Measurements from ENCODE around the gene DAGLA. TPM values are rescaled to one million over a fixed set of nuclear protein-coding genes. Genes with fewer than 3 reads are reported as not detected.

The DAGLA gene
- total RNA-seq, 1 experiment from 2014 or later, result 8.6 TPM

- CTCF ChIA-PET, result no interaction called here
- BruUV-seq (replicated peaks), result no TSS peak
- intact Hi-C loops (cut with micrococcal nuclease), result no loop called here
Observed at GRCh38 chr11:61695917-61696316, 15.7 kb downstream of the DAGLA start.

GRCh38 chr11:61696602-61697001, 16.4 kb downstream of the DAGLA start:
- no peaks in the 10 kb centered on the region for H4K20me1 ChIP-seq (ENCODE audit: low read length)
- H3K27me3 ChIP-seq (ENCODE audit: low read length), result no peaks in the 10 kb centered on the region
- no peak overlapping the region for H3K4me3 ChIP-seq (ENCODE audit: low read length)
- no peak overlapping the region for H2AFZ ChIP-seq (ENCODE audit: low read length)
- H3K9ac ChIP-seq (ENCODE audit: low read length), result peak overlapping the region; percentile 66
- intact Hi-C loops (cut with micrococcal nuclease), result loop anchor here (1.0 kb wide), 1 partner anchor 34 kb away; no protein-coding TSS in a partner anchor
- H3K9me3 ChIP-seq (ENCODE audit: low read length), result no peaks in the 10 kb centered on the region
- no peak for ATAC-seq
- H3K27ac ChIP-seq (ENCODE audit: low read length), result peak overlapping the region; percentile 92
- no peaks in the 10 kb centered on the region for H3K9me2 ChIP-seq (replicated peaks; ENCODE audit: low read length)
- H3K79me2 ChIP-seq (ENCODE audit: low read length), result peaks cover 55% of the 10 kb centered on the region
- TF ChIP-seq EZH2 (IDR thresholded peaks at IDR 0.05; ENCODE audit: low read length, unreplicated experiment) (no peak), EZH2phosphoT487 (IDR thresholded peaks at IDR 0.05; ENCODE audit: borderline replicate concordance, low read length) (no peak), CTCF (conservative IDR thresholded peaks at IDR 0.05; ENCODE audit: low read depth, low read length) (no peak)
- POLR2A ChIA-PET (ENCODE audit: unreplicated experiment), result interaction anchor here (0.6 to 0.7 kb wide), 2 partner anchors 47 to 428 kb away, joined by 3 to 4 read pairs; no protein-coding TSS in a partner anchor
- peaks cover 74% of the 10 kb centered on the region for H3K4me1 ChIP-seq (ENCODE audit: insufficient read depth, low read length)
- peak overlapping the region; percentile 68 for H3K4me2 ChIP-seq (ENCODE audit: low read length)
- no peaks in the 10 kb centered on the region for H3K36me3 ChIP-seq (ENCODE audit: low read depth, low read length)
- CTCF ChIA-PET, result interaction anchor here (0.6 to 1.5 kb wide), 3 partner anchors 31 to 1161 kb away, joined by 3 to 5 read pairs (median 4); no protein-coding TSS in a partner anchor
- H3F3A ChIP-seq (ENCODE audit: low read length, unreplicated experiment), result peaks cover 4% of the 10 kb centered on the region
- BruUV-seq (replicated peaks), result TSS peak; percentile 88
- no peak for DNase-seq

More at GRCh38 chr11:61695917-61696316, 15.7 kb downstream of the DAGLA start:
- peak overlapping the region; percentile 46; the same call in 1 of the 2 replicates for H2AFZ ChIP-seq (ENCODE audit: low read length)
- H3K36me3 ChIP-seq (ENCODE audit: low read depth, low read length), result no peaks in the 10 kb centered on the region
- peak overlapping the region; percentile 92 for H3K27ac ChIP-seq (ENCODE audit: low read length)
- H3K4me1 ChIP-seq (ENCODE audit: insufficient read depth, low read length), result peaks cover 67% of the 10 kb centered on the region
- POLR2A ChIA-PET (ENCODE audit: unreplicated experiment), result no interaction called here
- H3K9me2 ChIP-seq (replicated peaks; ENCODE audit: low read length), result no peaks in the 10 kb centered on the region
- no peaks in the 10 kb centered on the region for H3K9me3 ChIP-seq (ENCODE audit: low read length)
- H3K9ac ChIP-seq (ENCODE audit: low read length), result peak overlapping the region; percentile 66
- H3F3A ChIP-seq (ENCODE audit: low read length, unreplicated experiment), result peaks cover 4% of the 10 kb centered on the region
- ATAC-seq (peak; percentile 48), DNase-seq (peak; percentile 93)
- no peaks in the 10 kb centered on the region for H4K20me1 ChIP-seq (ENCODE audit: low read length)
- peak overlapping the region; percentile 71 for H3K4me2 ChIP-seq (ENCODE audit: low read length)
- no peaks in the 10 kb centered on the region for H3K27me3 ChIP-seq (ENCODE audit: low read length)
- H3K79me2 ChIP-seq (ENCODE audit: low read length), result peaks cover 54% of the 10 kb centered on the region
- peak; percentile 43 for TF ChIP-seq CTCF (conservative IDR thresholded peaks at IDR 0.05; ENCODE audit: low read depth, low read length)
- no peak for TF ChIP-seq EZH2 (IDR thresholded peaks at IDR 0.05; ENCODE audit: low read length, unreplicated experiment)
- no peak for TF ChIP-seq EZH2phosphoT487 (IDR thresholded peaks at IDR 0.05; ENCODE audit: borderline replicate concordance, low read length)
- H3K4me3 ChIP-seq (ENCODE audit: low read length), result peak overlapping the region; percentile 29; the same call in 1 of the 2 replicates

- TF ChIP-seq CTCF (conservative IDR thresholded peaks at IDR 0.05; ENCODE audit: low read depth, low read length) (no peak), EZH2phosphoT487 (IDR thresholded peaks at IDR 0.05; ENCODE audit: borderline replicate concordance, low read length) (no peak), EZH2 (IDR thresholded peaks at IDR 0.05; ENCODE audit: low read length, unreplicated experiment) (no peak)
- peak overlapping the region; percentile 68 for H3K4me2 ChIP-seq (ENCODE audit: low read length)
- ChIA-PET POLR2A (ENCODE audit: unreplicated experiment) (interaction anchor here (0.6 to 0.7 kb wide), 2 partner anchors 47 to 427 kb away, joined by 3 to 4 read pairs; no protein-coding TSS in a partner anchor), CTCF (interaction anchor here (0.6 to 1.5 kb wide), 3 partner anchors 31 to 1161 kb away, joined by 3 to 5 read pairs (median 4); no protein-coding TSS in a partner anchor)
- H3K9me2 ChIP-seq (replicated peaks; ENCODE audit: low read length), result no peaks in the 10 kb centered on the region
- H3K4me1 ChIP-seq (ENCODE audit: insufficient read depth, low read length), result peaks cover 74% of the 10 kb centered on the region
- H3F3A ChIP-seq (ENCODE audit: low read length, unreplicated experiment), result peaks cover 4% of the 10 kb centered on the region
- peaks cover 53% of the 10 kb centered on the region for H3K79me2 ChIP-seq (ENCODE audit: low read length)
- H3K36me3 ChIP-seq (ENCODE audit: low read depth, low read length), result no peaks in the 10 kb centered on the region
- no peaks in the 10 kb centered on the region for H3K27me3 ChIP-seq (ENCODE audit: low read length)
- H2AFZ ChIP-seq (ENCODE audit: low read length), result no peak overlapping the region
- H3K4me3 ChIP-seq (ENCODE audit: low read length), result no peak overlapping the region
- peak overlapping the region; percentile 92 for H3K27ac ChIP-seq (ENCODE audit: low read length)
- peak; percentile 98 for DNase-seq
- no TSS peak for BruUV-seq (replicated peaks)
- intact Hi-C loops (cut with micrococcal nuclease), result loop anchor here (1.0 kb wide), 1 partner anchor 33 kb away; no protein-coding TSS in a partner anchor
- ATAC-seq, result peak; percentile 65
- peak overlapping the region; percentile 66 for H3K9ac ChIP-seq (ENCODE audit: low read length)
- H4K20me1 ChIP-seq (ENCODE audit: low read length), result no peaks in the 10 kb centered on the region
- no peaks in the 10 kb centered on the region for H3K9me3 ChIP-seq (ENCODE audit: low read length)
Observed at GRCh38 chr11:61697078-61697502, 16.9 kb downstream of the DAGLA start.

Measured in PC-3 (cell line).